Hypothalamus (tissue), 51 donors: ENCODE data around the gene SPAG16.

Experiments used
- DNase-seq, 51 donors: peaks; one replicate each; lab custom pipeline; 2025; lab: John Stamatoyannopoulos, UW

SPAG16 gene

DNA sequence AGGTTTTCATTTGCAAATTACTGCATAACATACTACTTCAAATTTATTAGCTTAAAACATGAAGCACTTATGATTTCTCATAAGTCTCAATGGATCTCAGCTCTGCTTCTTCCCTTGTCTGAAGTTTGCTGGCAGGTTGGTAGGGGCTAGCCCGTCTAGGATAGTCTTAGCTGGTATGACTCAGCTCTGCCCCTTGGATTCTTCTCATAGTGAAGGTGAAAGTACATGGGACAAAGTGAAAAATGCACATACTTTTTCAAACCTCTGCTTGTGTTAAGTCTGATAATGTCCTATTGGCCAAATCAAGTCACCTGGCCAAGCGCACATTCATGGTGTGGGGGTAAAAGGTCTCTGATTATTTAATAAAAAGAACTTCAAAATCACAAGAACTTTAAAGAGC is 941.8 kb downstream of the SPAG16 start:
- DNase-seq, result no peak

DNA sequence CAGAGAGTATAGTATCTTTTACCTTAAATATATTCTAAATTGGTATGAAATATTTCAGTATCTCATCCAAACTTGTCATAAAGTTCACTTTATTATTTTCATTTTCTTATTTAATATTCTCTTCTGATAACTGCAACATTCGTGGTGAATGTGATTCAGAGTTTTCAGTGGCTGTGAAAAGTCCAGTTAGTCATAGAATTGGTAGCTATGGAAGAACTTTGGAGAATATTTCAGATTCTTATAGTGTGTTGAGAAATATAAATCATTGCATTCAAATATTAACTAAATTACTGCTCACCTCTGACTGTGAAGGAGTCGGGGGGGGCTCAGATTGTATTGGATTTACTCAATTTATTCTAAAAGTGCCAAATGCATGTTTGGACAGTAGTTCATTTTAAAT is 948.0 kb downstream of the SPAG16 start:
- no peak for DNase-seq

GRCh38 chr2:214233164-214233563 is 948.9 kb downstream of the SPAG16 start:
- no peak for DNase-seq

- DNase-seq, result no peak
Measured at GRCh38 chr2:214242797-214243196, 958.5 kb downstream of the SPAG16 start.

GRCh38 chr2:214244847-214245246 is 960.6 kb downstream of the SPAG16 start:
- no peak for DNase-seq

DNA sequence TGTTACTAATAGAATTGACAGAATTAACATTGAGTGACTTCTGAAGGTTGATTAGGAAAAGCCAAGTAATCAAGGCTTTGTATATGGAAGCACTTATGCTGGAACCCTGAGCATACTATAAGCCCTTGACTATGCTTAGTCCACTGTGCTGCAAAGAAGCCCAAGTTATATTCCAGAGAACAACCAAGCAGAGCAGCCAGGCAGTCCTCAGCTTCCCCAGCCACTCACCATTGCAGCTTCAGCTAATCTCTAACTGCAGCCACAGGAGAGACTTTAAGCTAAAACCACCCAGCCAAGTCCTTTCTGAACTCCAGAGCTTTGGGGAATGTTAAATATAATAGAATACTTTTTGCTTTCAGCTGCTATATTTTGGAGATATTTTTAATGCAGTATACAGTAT is 962.2 kb downstream of the SPAG16 start:
- DNase-seq, result no peak

DNA sequence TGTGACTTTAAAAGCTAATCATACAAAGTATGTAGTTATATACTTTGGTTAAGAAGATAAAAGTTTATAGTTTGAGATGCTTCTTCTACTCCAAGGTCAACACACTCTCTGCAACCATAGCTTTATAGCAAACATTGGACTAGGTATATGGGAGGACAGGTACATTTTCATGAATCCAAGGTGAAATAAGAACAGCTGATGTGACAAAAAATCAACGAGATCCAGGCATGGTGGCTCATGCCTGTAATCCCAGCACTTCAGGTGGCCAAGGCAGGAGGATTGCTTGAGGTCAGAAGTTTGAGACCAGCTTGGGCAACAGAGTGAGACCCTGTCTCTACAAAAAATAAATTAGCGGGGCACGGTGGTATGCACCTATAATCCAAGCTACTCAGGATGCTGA is 963.3 kb downstream of the SPAG16 start:
- DNase-seq, result no peak

GRCh38 chr2:214255046-214255445 is 970.8 kb downstream of the SPAG16 start:
- DNase-seq, result no peak

DNA sequence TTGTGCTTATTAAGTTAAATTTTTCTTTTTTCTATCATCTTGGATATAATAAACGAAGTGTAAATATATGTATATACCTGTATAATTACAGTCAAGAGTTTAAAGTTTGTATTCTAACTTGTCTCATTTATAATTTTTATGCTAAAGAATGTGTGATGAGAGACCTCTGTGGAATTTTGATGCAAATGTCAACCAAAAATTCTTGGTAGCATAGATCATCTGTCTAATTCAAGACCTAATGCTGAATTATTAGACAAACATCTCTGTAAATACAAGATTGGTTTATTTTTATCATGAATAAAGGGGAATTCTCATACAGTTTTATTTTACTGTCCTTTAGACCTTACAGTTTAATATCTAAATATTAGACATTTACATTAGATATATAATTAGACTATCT is 977.4 kb downstream of the SPAG16 start:
- DNase-seq, result no peak

DNA sequence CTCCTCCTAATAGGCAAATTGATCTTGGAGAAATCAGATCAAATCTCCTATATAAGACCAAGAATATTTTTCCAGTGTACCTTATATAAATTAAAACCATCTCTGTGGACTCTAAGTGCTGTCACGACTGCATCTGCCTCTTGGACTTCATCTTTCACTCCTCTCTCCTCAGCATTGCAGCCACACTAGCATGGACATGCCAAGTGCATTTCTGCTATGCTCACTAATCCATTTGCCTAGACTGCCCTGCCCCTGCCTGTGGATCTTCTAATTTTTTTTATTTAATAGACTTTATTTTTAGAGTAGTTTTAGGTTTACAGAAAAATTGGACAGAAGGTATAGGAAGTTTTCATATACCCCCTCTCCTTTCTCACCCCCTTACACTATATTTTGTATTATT is 979.9 kb downstream of the SPAG16 start:
- DNase-seq, result no peak

GRCh38 chr2:214265991-214266489 is 981.8 kb downstream of the SPAG16 start:
- DNase-seq, result no peak

DNA sequence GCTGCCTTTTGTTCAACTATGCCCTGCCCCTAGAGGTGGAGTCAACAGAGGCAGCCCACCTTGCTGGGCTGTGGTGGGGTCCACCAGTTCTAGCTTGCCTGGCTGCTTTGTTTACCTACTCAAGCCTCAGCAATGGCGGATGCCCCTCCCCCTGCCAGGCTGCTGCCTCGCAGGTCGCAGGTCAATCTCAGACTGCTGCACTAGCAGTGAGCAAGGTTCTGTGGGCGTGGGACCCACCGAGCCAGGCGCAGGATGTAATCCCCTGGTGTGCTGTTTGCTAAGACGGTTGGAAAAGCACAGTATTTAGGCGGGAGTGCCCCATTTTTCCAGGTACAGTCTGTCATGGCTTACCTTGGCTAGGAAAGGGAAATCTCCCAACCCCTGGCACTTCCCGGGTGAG is 993.6 kb downstream of the SPAG16 start:
- no peak for DNase-seq

DNA sequence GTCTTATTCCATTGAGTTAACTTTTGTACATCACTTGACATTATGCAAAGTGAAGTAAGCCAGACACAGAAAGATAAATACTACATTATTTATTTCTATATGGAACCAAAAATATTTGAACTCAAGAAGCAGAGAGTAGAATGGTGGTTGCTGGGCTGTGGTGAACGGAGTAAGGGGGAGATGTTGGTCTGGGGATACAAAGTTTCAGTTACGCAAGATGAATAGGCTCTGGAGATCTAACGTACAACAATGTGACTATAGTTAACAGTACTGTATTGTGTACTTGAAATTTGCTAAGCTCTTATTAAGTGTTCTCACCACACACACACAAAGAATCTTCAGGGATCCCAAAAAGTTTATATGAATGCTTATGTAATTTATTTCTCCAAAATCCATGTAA is 1001.7 kb downstream of the SPAG16 start:
- no peak for DNase-seq

DNA sequence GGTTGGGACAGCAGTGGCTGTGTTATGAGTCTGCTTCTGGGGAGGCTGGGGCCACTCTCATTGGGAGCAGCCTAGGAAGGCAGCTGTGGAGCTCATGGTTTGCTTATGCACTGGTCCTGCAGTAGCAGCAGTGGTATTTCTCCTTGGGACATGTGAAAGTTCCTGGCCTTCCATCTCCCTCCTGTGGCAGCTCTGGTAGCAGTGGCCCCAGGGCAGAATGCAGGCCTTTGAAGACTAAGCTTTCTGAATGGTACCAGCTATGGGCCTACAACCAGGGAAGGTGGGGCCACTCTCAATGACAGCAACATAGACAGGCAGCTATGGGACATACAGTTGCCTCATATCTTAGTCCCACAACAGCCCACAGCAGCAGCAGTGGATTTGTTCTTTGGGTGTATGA is 1009.3 kb downstream of the SPAG16 start:
- DNase-seq, result no peak

DNA sequence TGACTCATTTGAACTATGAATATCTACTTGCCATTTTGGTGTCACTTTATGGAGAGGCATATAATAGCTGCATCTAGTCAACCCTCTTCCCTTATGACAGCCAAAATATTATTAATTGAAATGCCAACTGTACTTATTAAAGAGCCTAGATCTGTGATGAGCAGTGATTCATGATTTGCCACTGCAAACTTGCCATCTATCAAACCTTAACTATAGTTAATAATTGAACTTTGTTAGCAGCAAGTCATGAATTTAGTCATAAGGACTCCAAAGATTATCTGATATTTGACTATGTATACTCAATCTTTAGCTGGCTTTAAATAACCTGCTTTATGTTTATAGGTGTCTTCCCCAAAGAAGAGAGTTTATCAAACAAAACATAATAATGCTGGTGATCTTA is 1010.2 kb downstream of the SPAG16 start:
- no peak for DNase-seq

DNA sequence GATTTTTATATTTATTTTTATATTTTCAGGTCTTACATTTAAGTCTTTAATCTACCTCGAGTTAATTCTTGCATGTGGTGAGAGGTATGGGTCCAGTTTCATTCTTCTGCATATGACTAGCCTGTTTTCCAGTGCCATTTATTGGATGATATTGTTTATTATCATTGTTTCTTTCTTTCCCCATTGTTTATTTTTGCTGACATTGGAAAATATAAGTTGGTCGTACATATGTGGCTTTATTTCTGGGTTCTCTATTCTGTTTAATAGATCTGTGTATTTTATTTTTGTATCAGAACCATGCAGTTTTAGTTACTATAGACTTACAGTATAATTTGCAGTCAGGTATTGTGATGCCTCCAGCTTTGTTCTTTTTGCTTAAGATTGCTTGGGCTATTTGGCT is 1013.2 kb downstream of the SPAG16 start:
- DNase-seq, result no peak

GRCh38 chr2:214310319-214310718 is 1026.1 kb downstream of the SPAG16 start:
- peak in 1 of 51 donors; percentile 27 for DNase-seq

DNA sequence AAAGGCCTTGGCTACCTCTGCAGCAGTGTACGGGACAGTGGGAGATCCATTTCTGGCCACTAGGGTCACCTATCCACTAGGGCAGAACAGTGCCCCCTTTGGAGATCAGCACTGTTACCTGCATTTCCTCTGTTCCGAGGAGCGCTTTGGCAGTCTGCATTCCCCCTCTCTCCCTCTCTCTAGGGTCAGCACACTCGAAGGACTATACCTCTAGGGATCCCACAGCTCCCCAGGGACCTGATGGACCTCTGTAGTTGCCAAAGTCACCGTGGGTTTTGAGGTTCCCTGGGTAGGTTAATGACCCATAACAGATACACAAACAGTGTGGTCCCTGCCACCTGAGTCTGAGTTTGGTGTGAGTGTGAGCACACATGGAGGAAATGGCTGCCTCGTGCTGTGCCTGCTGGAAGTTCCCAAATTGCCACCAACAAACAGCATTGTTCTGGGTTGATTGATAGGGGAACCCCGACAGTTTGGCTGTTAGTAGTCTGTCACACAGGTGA is 1026.8 kb downstream of the SPAG16 start:
- DNase-seq, result no peak

GRCh38 chr2:214311931-214312749 is 1027.9 kb downstream of the SPAG16 start:
- DNase-seq, result no peak

DNA sequence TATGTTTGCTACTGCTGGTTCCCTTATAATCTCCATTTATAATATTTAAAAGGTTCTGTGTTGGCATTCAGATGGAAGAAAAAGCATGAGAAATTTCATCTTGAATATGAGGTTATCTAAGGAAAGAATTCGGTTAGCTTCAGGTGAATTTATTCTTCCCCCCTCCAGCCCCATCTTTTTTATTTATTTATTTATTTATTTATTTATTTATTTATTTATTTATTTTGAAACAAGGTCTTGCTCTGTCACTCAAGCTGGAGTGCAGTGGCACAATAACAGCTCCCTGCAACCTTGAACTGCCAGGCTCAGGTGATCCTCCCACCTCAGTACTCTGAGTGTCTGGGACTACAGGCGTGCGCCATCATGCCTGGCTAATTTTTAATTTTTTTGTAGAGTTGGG is 1031.1 kb downstream of the SPAG16 start:
- no peak for DNase-seq

GRCh38 chr2:214320211-214320610 is 1035.9 kb downstream of the SPAG16 start:
- DNase-seq, result no peak

GRCh38 chr2:214322662-214323061 is 1038.4 kb downstream of the SPAG16 start:
- DNase-seq, result peak in 2 of 51 donors; percentile 2 to 3

- DNase-seq, result no peak
Measured at GRCh38 chr2:214325404-214325803, 1041.1 kb downstream of the SPAG16 start.
